Neuronal stem cell (in vitro differentiated cells): ENCODE measurements around the gene MRAS.

ENCODE experiments used
- DNase-seq: peaks from one replicate; pipeline ENCODE4 v3.0.0-alpha.2; 2013; ENCODE audit warnings: low spot score
- H2AFZ ChIP-seq: one replicate; pipeline ENCODE4 v1.6.1; 2013; ENCODE audit warnings: mild to moderate bottlenecking, low read length, inconsistent platforms
- H2AK5ac ChIP-seq: 2 replicates; pipeline ENCODE4 v1.6.1; 2013; ENCODE audit warnings: low read depth, mild to moderate bottlenecking, inconsistent platforms, low read length, moderate library complexity, mixed read lengths
- H2BK120ac ChIP-seq: 2 replicates; pipeline ENCODE4 v1.6.1; 2013; ENCODE audit warnings: low read depth, mild to moderate bottlenecking, inconsistent platforms, low read length, moderate library complexity, mixed read lengths
- H2BK12ac ChIP-seq: one replicate; pipeline ENCODE4 v1.6.1; 2013; ENCODE audit warnings: low read length, inconsistent platforms
- H2BK15ac ChIP-seq: 2 replicates; pipeline ENCODE4 v1.6.1; 2013; ENCODE audit warnings: mild to moderate bottlenecking, low read length, inconsistent platforms, mixed read lengths
- H2BK5ac ChIP-seq: one replicate; pipeline ENCODE4 v1.6.1; 2013; ENCODE audit warnings: inconsistent platforms, mild to moderate bottlenecking, low read length, moderate library complexity
- H3K14ac ChIP-seq: one replicate; pipeline ENCODE4 v1.6.1; 2013; ENCODE audit warnings: low read length, inconsistent platforms
- H3K18ac ChIP-seq: 2 replicates; pipeline ENCODE4 v1.6.1; 2013; ENCODE audit warnings: low read length, inconsistent platforms
- H3K23ac ChIP-seq: 2 replicates; pipeline ENCODE4 v1.6.1; 2013; ENCODE audit warnings: low read depth, mild to moderate bottlenecking, mixed read lengths, low read length, inconsistent platforms; ENCODE audit not compliant: poor library complexity
- H3K27ac ChIP-seq: replicated peaks from 3 replicates; pipeline ENCODE4 v1.5.1; 2013; ENCODE audit warnings: low read length, inconsistent platforms
- H3K27me3 ChIP-seq, 3 experiments: 2 replicates each; pipeline ENCODE4 v1.6.1; 2013; ENCODE audit warnings: low read length in 3 of 3, mild to moderate bottlenecking in 2 of 3, inconsistent platforms in 1 of 3, low read depth in 1 of 3, mixed read lengths in 1 of 3, moderate library complexity in 1 of 3; ENCODE audit not compliant: control insufficient read depth in 3 of 3, insufficient read depth in 3 of 3
- H3K36me3 ChIP-seq, 2 donors: replicated peaks in 1 of 2; 2 replicates each; pipeline ENCODE4 v1.6.1; 2013; ENCODE audit warnings: low read length in 2 of 2; ENCODE audit not compliant: control insufficient read depth in 2 of 2, insufficient read depth in 2 of 2
- H3K4ac ChIP-seq: 2 replicates; pipeline ENCODE4 v1.6.1; 2013; ENCODE audit warnings: inconsistent platforms, mild to moderate bottlenecking, low read length, moderate library complexity
- H3K4me1 ChIP-seq, 2 donors: 1 replicate in 1 of 2; 2 replicates in 1 of 2; pipeline ENCODE4 v1.6.1; 2013; ENCODE audit warnings: low read length in 2 of 2, low read depth in 1 of 2; ENCODE audit not compliant: control insufficient read depth in 2 of 2, insufficient read depth in 1 of 2
- H3K4me2 ChIP-seq: one replicate; pipeline ENCODE4 v1.6.1; 2013; ENCODE audit warnings: mild to moderate bottlenecking, low read length, inconsistent platforms; ENCODE audit not compliant: insufficient read depth, poor library complexity, severe bottlenecking
- H3K4me3 ChIP-seq, 2 donors: 2 replicates each; pipeline ENCODE4 v1.5.1; 2013; ENCODE audit warnings: low read length in 2 of 2, mild to moderate bottlenecking in 2 of 2, inconsistent platforms in 1 of 2, moderate library complexity in 1 of 2
- H3K79me1 ChIP-seq: one replicate; pipeline ENCODE4 v1.6.1; 2013; ENCODE audit warnings: low read depth, mild to moderate bottlenecking, inconsistent platforms, low read length, moderate library complexity
- H3K9ac ChIP-seq: one replicate; pipeline ENCODE4 v1.6.1; 2013; ENCODE audit warnings: mild to moderate bottlenecking, low read depth, low read length, inconsistent platforms; ENCODE audit not compliant: poor library complexity
- H3K9me3 ChIP-seq, 2 donors: replicated peaks in 1 of 2; 2 replicates each; pipeline versions ENCODE3 to v1.6.1; 2013; ENCODE audit warnings: low read length in 2 of 2, mild to moderate bottlenecking in 2 of 2, inconsistent platforms in 1 of 2, low read depth in 1 of 2, mixed read lengths in 1 of 2, moderate library complexity in 1 of 2; ENCODE audit not compliant: control insufficient read depth in 2 of 2, insufficient read depth in 1 of 2
- H4K8ac ChIP-seq: one replicate; pipeline ENCODE4 v1.6.1; 2013; ENCODE audit warnings: low read depth, mild to moderate bottlenecking, inconsistent platforms, low read length, moderate library complexity
- H4K91ac ChIP-seq: one replicate; pipeline ENCODE4 v1.6.1; 2013; ENCODE audit warnings: low read length, low read depth, mild to moderate bottlenecking, inconsistent platforms; ENCODE audit not compliant: poor library complexity
- WGBS, 2 donors: extraction: QIAGEN DNeasy Blood & Tissue Kit; methylation state at CpG; one replicate each; pipeline ENCODE4 v1.1.7; 2013; ENCODE audit warnings: missing lambda C conversion rate in 2 of 2, mixed read lengths in 1 of 2; ENCODE audit not compliant: insufficient read length in 2 of 2, insufficient replicate concordance in 1 of 2; ENCODE audit errors: extremely low coverage in 2 of 2; 5-methylcytosine and 5-hydroxymethylcytosine counted together

The MRAS gene

GRCh38 chr3:138404121-138404520, 55.7 kb downstream of the MRAS start:
- H2AK5ac ChIP-seq = no peak overlapping the region

GRCh38 chr3:138405001-138405400, 56.6 kb downstream of the MRAS start:
- no peak overlapping the region for H2BK120ac ChIP-seq
- H3K27ac ChIP-seq = no peak overlapping the region
- WGBS, 2 donors = no CpG with 5 or more reads among the region's 7 CpGs
- DNase-seq = no peak
- H2BK12ac ChIP-seq = no peak overlapping the region
- no peak overlapping the region for H2BK5ac ChIP-seq
- H3K4me3 ChIP-seq = no peak overlapping the region
- H2AK5ac ChIP-seq = no peak overlapping the region
- H3K79me1 ChIP-seq = no peaks in the 10 kb centered on the region
- H3K23ac ChIP-seq = no peak overlapping the region
- H2BK15ac ChIP-seq = no peak overlapping the region
- peaks cover 0 to 37% of the 10 kb centered on the region in 2 donors for H3K36me3 ChIP-seq
- no peaks in the 10 kb centered on the region for H3K9me3 ChIP-seq
- no peak overlapping the region for H4K91ac ChIP-seq
- H2AFZ ChIP-seq = no peak overlapping the region
- no peak overlapping the region for H3K18ac ChIP-seq
- H3K27me3 ChIP-seq = no peaks in the 10 kb centered on the region
- H4K8ac ChIP-seq = no peak overlapping the region
- H3K9ac ChIP-seq = no peak overlapping the region
- H3K4me2 ChIP-seq = no peak overlapping the region
- H3K4ac ChIP-seq = no peak overlapping the region
- H3K4me1 ChIP-seq = peaks cover 0 to 8% of the 10 kb centered on the region in 2 donors
- no peak overlapping the region for H3K14ac ChIP-seq

More at GRCh38 chr3:138404121-138404520, 55.7 kb downstream of the MRAS start:
- no peak overlapping the region for H4K8ac ChIP-seq
- H3K27me3 ChIP-seq = no peaks in the 10 kb centered on the region
- no peaks in the 10 kb centered on the region for H3K9me3 ChIP-seq
- peaks cover 0 to 40% of the 10 kb centered on the region in 2 donors for H3K36me3 ChIP-seq
- no peak overlapping the region for H2BK120ac ChIP-seq
- no peak overlapping the region for H2BK15ac ChIP-seq
- H3K23ac ChIP-seq = no peak overlapping the region
- no CpG with 5 or more reads among the region's 6 CpGs for WGBS, 2 donors
- H2BK12ac ChIP-seq = no peak overlapping the region
- no peak overlapping the region for H3K18ac ChIP-seq
- no peak overlapping the region for H2AFZ ChIP-seq
- no peak overlapping the region for H3K4ac ChIP-seq
- no peak overlapping the region for H4K91ac ChIP-seq
- no peaks in the 10 kb centered on the region for H3K79me1 ChIP-seq
- H2BK5ac ChIP-seq = no peak overlapping the region
- H3K4me1 ChIP-seq = peaks cover 0 to 8% of the 10 kb centered on the region in 2 donors
- no peak for DNase-seq
- no peak overlapping the region for H3K9ac ChIP-seq
- H3K14ac ChIP-seq = no peak overlapping the region
- H3K4me3 ChIP-seq = no peak overlapping the region
- no peak overlapping the region for H3K4me2 ChIP-seq
- no peak overlapping the region for H3K27ac ChIP-seq

GRCh38 chr3:138405486-138405885, 57.1 kb downstream of the MRAS start:
- no peak overlapping the region for H2AK5ac ChIP-seq
- peaks cover 0 to 8% of the 10 kb centered on the region in 2 donors for H3K4me1 ChIP-seq
- H3K36me3 ChIP-seq = peaks cover 0 to 36% of the 10 kb centered on the region in 2 donors
- no peak for DNase-seq
- H2BK120ac ChIP-seq = no peak overlapping the region
- no peak overlapping the region for H2BK12ac ChIP-seq
- no peaks in the 10 kb centered on the region for H3K79me1 ChIP-seq
- H2BK5ac ChIP-seq = no peak overlapping the region
- H3K18ac ChIP-seq = no peak overlapping the region
- H3K4ac ChIP-seq = no peak overlapping the region
- H3K23ac ChIP-seq = no peak overlapping the region
- H4K91ac ChIP-seq = no peak overlapping the region
- H3K9me3 ChIP-seq = no peaks in the 10 kb centered on the region
- H3K27ac ChIP-seq = no peak overlapping the region
- H3K27me3 ChIP-seq = no peaks in the 10 kb centered on the region
- H3K9ac ChIP-seq = no peak overlapping the region
- no peak overlapping the region for H2BK15ac ChIP-seq
- no peak overlapping the region for H2AFZ ChIP-seq
- no peak overlapping the region for H3K14ac ChIP-seq
- H3K4me3 ChIP-seq = no peak overlapping the region
- no peak overlapping the region for H4K8ac ChIP-seq
- no CpG with 5 or more reads among the region's 5 CpGs for WGBS, 2 donors
- H3K4me2 ChIP-seq = no peak overlapping the region

GRCh38 chr3:138406606-138407005, 58.2 kb downstream of the MRAS start:
- WGBS, 2 donors = no CpG with 5 or more reads among the region's 2 CpGs
- Histone ChIP-seq H2BK12ac (no peak overlapping the region), H3K4me2 (no peak overlapping the region), H2AK5ac (no peak overlapping the region), H3K79me1 (no peaks in the 10 kb centered on the region), H3K9ac (no peak overlapping the region), H3K27ac (no peak overlapping the region), H2BK120ac (no peak overlapping the region), H2AFZ (no peak overlapping the region), H2BK5ac (no peak overlapping the region), H3K14ac (no peak overlapping the region), H2BK15ac (no peak overlapping the region), H3K36me3 (peaks cover 0 to 25% of the 10 kb centered on the region in 2 donors), H3K4me1 (peaks cover 0 to 4% of the 10 kb centered on the region in 2 donors), H3K4me3 (no peak overlapping the region), H3K27me3 (no peaks in the 10 kb centered on the region), H4K91ac (no peak overlapping the region), H3K18ac (no peak overlapping the region), H3K9me3 (no peaks in the 10 kb centered on the region), H4K8ac (no peak overlapping the region), H3K23ac (no peak overlapping the region), H3K4ac (no peak overlapping the region)
- DNase-seq = no peak
